ENCODE results near the gene ABHD14A.

- TF ChIP-seq CTCF (IDR thresholded peaks at IDR 0.05; ENCODE audit: insufficient read depth, low read length, poor library complexity, severe bottlenecking) (no peak), EZH2phosphoT487 (conservative IDR thresholded peaks at IDR 0.05; ENCODE audit: low read length) (no peak)
Measured at GRCh38 chr3:52023860-52024764, 49.2 kb downstream of the ABHD14A start.

All from SU-DHL-6 (cell line).